Globus pallidus (tissue), 1 donor: ENCODE results near the gene HYI.
"Not testable (repeated sequence)": the region's sequence is repeated elsewhere in the genome, so short reads cannot be mapped to it uniquely, and the experiment has no call there.

ENCODE experiments used
- DNase-seq: peaks from one replicate; pipeline ENCODE4 v3.0.0-alpha.2; 2015; ENCODE audit warnings: low spot score

HYI gene

DNA sequence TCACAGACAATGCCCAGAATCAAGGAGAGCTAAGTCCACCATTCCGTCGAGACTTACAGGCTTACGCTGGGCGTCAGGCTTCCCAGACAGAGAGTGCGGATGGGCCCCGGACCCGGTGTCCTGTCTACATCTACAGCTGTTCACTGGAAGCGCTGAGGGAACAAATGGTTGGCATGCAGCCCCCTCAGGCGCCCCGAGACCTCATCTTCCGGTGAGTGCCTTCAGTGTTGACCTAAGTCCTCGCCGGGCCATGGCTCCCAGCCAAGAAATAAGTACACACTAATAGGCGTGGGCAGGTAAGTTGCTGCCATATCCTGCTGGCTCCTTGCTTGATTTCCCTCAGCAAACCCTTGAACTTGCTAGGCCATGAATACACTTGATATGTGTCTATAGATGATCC, 26.2 kb downstream of the HYI start:
- DNase-seq = no peak

DNA sequence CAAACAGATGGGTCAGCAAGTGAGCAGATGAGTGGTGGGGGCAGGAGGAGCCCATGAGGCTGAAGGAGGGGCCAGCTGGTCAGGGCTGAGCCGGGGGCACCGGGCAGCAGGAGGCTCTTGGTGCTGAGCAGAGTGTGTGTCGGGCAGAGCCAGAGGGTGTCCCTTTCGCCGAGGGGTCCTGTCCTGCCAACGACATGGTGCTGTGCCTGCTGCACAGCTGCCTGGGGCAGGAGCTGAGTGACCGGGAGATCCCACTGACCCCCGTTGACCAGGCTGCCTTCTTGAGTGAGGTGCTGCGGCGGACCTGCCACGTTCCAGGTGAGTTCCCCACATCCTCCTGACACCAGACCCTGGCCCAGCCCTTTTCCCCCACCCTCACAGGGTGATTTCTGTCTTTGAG, 27.5 kb downstream of the HYI start:
- no peak for DNase-seq

DNA sequence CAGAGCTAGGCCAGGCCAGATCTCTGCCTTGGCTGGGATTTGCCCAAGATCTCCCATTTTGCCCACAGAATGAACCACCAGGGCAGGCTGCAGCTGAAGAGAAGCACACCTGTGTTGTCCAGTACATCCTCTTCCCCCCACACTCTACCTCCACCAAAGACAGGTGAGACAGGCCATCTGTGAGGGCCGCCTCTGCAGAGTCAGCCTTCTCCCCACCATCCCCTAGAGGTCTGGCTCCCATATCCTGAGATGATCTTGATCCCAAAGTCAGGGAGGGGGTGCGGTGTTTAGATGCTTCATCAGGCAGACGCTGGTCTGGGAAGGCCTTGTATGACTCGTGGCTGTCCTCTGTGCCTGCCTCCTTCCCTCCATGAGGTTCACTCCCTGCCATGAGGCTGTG, 28.7 kb downstream of the HYI start:
- DNase-seq = no peak

DNA sequence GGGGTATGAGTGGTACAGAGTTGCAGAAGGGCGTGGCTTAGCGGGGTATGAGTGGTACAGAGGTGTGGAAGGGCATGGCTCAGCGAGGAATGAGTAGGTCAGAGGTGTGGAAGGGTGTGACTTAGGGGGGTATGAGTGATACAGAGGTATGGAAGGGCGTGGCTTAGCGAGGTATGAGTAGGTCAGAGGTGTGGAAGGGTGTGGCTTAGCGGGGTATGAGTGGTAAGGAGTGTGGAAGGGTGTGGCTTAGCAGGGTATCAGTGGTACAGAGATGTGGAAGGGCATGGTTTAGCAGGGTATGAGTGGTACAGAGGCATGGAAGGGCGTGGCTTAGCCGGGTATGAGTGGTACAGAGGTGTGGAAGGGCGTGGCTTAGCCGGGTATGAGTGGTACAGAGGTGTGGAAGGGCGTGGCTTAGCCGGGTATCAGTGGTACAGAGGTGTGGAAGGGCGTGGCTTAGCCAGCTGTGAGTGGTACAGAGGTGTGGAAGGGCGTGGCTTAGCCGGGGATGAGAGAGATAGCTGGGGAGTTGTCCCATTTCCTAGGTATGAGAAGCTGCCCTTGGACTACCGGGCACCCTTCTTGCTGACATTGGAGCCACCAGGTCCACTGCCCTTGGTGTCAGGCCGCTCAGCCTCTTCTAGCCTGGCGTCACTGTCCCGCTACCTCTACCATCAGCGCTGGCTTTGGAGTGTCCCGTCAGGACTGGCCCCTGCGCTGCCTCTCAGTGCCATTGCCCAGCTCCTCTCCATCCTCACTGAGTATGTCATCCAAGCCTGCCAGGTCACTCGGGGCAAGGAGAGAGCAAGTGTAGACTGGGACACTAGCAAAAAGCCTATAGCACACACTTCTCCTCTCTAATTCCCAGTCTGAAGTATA, 29.8 kb downstream of the HYI start:
- DNase-seq = no peak

DNA sequence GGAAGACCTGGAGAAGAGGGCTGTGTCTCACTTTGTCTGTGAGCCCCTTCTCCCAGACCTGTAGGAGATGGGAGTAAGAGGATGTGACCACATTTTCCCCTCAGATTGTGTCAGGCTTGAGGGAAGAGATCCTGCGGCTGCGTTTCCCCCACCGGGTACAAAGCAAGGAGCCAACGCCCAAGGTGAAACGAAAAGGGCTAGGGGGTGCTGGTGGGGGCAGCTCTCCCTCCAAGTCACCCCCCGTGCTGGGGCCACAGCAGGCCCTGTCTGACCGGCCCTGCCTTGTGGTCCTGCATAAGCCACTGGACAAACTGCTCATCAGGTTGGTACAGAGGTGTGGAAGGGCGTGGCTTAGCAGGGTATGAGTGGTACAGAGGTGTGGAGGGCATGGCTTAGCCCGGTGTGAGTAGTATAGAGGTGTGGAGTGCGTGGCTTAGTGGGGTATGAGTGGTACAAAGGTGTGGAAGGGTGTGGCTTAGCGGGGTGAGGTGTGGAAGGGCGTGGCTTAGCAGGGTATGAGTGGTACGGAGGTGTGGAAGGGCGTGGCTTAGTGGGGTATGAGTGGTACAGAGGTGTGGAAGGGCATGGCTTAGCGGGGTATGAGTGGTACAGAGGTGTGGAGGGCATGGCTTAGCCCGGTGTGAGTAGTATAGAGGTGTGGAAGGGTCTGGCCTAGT, 30.6 kb downstream of the HYI start:
- no peak for DNase-seq

DNA sequence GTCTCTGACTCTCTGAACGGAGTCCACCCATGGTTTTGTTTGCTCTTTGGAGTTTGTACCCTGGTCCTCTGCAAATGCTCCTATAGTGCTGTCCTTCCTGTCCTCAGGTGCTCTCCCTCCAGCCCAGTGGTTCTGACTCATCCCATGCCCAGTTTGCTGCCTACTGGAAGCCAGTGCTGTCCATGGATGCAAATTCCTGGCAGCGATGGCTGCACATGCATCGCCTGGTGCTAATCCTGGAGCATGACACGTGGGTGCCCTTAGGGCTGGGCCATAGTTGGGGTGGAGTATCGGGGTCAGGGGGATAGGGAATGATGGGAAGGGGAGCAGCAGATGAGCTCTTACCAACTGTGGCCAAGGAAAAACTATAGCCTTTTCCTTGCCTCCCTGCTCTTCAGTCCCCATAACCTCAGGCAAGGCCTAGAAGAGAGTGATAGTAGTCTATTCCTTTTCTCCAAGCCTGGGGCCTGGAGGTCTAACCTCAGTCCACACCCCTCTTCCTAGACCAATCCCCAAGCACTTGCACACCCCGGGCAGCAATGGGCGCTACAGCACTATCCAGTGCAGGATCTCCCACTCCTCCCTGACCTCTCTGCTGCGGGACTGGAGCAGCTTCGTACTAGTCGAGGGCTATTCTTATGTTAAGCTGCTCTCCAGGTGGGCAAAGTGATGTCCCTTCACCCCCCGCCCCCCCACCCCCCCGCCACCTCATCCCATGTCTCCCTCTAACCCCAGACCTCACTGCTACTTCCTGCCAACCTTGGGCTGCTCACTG, 31.6 kb downstream of the HYI start:
- no peak for DNase-seq

DNA sequence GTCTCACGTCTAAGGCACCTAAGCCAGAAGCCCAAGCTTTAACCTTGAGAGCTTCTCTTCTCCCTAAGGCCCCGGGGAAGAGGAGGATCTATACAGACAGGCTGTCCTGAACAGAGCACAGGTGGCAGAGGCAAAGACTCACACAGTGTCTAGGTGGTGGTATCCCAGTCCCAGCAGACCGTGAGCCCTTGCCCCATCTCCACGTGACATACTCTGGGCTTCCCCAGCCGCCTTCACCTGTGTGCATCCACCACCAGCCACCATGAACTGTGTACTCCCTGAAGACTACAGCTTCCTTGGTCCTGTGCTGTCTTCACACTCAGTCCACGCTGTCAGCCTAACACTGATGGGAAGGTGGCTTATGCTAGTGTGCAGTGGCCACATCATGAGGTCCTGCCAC, 32.3 kb downstream of the HYI start:
- DNase-seq = no peak

DNA sequence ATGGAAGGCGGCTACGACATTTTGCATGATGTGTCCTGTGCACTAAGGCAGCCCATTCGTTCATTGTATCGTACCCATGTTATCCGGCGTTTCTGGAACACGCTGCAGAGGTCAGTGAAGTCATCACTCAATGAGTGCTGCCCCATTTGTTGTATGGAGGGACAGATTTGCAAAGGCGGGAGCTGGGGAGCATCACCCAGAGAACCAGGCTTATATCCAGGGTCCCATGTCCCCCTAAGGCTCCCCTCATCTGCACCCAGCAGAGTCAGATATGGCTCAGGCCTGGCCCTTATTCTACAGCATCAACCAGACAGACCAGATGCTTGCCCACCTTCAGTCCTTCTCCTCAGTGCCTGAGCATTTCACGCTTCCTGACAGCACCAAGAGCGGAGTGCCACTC, 32.9 kb downstream of the HYI start:
- no peak for DNase-seq

DNA sequence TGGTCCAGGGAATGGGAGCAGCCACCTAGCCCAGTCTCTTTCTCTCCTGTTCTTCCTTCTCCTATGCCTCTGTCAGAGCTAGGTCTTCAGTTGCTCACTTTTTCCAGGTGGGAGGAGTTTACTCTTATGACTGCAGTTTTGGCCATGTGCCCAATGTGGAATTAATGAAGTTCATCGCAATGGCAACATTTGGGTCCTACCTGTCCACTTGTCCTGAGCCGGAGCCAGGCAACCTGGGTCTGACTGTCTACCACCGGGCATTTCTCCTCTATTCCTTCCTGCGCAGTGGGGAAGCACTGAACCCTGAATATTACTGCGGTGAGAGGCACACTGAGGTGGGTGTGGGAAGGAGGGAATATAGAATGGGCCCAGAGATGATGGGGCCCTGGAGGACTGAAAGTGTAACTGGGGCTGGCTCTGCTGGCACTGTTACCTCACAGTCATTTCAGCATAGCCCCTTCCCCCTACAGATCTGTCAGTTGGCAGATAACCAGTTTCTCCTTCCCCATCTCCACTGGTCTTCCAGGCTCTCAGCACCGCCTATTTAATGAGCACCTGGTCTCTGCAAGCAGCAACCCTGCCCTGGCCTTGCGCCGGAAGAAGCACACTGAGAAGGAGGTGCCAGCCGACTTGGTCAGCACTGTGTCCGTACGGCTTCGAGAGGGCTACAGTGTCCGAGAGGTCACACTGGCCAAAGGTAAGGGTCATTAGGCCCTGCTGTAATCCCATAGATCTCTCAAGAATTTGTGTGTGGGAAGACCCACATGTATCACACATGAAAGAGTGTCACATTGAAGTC, 33.9 kb downstream of the HYI start:
- DNase-seq = no peak

DNA sequence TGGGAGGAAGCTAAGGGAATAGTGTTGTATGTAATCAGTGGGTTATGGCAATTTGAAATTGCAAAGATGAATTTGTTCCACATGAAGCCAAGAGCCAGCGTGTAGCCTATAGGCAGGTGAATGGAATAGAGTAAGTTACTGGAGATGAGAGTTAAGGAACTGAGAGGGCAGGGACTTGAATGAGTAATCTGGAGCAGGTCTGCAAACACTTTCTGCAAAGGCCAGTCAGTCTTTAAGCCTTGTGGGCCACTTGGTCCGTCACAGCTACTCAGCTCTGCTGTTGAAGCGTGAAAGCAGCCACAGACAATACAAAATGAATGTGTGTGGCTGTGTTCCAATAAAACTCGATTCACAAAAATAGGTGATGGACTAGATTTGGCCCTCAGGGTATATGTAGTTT, 34.9 kb downstream of the HYI start:
- DNase-seq = no peak

DNA sequence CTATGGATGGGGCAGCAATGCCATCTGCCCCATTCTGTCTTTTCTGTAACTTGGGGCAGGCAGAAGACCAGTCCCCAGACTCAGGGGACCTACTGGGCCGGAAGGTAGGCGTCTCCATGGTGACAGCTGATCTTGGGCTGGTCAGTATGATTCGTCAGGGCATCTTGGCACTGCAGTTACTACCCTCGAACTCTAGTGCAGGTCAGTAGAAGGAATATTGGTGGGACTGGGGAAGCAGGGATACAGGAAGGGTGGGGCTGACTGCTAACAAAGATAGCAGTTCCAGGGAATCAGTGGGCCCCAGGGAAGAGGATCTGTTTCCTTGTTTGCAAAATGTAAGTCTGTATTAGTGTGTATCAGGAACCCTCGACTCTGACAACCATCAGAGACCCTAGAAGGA, 37.8 kb downstream of the HYI start:
- DNase-seq = no peak

DNA sequence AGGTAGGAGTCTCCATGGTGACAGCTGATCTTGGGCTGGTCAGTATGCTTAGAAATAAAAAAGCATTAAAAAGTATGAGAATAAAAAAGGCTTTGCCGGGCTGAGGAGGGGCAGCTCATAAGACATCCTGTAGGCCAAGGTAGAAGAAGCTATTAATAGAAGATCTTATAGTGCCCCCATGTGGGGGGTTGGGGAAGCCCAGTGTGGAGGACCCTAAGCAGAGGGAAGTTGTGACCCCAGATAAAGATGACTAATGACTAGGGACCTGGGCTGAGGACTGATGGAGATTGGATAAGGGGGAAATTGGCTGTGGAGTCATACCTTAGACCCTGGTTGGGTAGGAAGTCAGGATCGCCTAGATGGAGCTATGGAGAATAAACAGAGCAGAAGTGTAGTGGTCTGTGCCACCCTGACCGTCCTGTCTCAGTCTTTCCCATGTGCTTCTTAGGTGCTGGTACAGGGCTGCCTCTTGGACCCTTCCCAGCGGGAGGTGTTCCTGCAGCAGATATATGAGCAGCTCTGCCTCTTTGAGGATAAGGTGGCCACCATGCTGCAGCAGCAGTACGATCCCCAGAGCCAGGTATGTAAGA, 39.0 kb downstream of the HYI start:
- peak; percentile 47 for DNase-seq

DNA sequence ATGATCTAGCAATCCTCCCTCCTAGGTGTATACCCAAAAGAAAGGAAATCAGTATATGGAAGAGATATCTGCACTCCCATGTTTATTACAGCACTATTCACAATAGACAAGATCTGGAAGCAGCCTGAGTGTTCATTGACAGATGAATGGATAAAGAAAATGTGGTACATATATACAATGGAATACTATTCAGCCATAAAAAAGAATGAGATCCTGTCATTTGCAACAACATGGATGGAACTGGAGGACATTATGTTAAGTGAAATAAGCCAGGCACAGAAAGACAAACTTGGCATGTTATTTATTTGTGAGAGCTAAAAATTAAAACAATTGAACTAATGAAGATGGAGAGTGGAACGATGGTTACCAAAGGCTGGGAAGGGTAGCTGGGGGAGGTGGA, 40.3 kb downstream of the HYI start:
- not testable (repeated sequence) for DNase-seq

DNA sequence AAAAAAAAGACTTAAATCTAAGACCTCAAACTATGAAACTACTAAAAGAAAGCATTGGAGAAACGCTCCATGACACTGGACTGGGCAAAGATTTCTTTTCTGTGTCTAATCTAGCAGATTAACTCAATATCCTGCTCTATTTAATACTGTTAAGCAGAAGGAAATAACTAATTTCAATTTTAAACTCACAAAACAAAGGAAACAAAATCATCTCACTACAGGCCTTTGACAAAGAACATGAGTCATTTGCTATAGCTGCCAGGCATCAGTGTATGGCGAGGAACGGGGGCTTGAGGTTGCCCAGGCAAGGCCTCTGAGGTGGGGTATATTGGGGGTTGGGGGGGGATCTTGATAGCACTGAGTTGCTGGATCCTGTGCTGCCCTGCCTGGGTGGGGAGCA, 43.2 kb downstream of the HYI start:
- no peak for DNase-seq

DNA sequence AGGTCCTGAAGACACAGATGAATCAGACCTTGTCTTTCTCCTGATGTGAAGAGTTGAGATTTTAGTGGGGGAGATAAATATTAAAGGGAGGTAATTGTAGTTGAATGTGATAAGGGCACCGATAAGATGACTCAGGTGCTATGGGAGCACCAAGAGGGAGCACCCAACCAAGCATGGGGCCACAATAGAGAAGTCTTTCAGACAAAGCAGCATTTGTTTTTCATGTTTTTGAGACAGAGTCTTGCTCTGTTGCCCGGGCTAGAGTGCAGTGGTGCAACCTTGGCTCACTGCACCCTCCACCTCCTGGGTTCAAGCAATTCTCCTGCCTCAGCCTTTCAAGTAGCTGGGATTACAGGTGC, 47.9 kb downstream of the HYI start:
- no peak for DNase-seq

DNA sequence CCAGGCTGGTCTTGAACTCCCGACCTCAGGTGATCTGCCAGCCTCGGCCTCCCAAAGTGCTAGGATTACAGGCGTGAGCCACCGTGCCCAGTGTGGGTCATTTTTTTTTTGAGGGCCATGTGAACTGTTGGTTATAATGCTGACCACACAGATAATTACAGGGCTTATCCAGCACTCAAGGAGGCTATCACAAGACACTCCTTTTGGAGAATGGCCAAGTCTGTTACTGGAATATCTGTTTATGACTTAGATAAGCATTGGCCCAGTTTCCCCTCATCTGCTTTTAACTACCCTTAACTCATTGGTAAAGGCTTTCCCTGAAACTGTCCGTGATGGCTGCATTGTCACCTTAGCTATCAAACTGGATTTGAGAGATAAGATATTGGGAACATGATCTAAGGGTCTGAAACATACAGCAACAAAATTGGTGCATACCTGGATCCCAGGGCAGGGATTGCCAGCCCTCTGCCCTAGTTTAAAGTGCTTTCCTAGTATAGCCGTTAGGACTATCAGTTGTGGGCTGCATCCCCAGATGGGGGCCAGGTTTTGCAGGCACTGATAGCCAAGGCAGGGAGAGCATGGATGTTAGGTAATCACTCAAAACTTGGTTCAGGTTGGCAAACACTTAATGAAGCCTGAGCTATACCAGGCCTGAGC, 48.4 kb downstream of the HYI start:
- DNase-seq = no peak

DNA sequence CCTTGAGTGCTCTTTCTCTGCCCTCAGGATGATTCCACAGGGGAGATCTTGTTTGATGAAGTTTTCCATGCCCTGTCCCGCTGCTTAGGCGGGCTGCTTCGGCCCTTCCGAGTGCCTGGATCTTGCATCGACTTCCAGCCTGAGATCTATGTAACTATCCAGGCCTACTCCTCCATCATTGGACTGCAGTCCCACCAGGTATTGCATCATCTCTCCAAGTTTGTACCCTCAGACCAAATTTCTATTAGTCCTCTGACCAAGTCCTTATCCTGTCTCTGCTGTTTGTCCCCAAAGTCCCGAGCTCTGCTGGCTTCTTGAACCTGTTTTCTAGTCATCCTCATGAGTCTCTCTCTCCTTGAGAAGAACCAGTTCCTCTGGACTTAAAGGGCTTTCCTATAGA, 49.4 kb downstream of the HYI start:
- DNase-seq = no peak

DNA sequence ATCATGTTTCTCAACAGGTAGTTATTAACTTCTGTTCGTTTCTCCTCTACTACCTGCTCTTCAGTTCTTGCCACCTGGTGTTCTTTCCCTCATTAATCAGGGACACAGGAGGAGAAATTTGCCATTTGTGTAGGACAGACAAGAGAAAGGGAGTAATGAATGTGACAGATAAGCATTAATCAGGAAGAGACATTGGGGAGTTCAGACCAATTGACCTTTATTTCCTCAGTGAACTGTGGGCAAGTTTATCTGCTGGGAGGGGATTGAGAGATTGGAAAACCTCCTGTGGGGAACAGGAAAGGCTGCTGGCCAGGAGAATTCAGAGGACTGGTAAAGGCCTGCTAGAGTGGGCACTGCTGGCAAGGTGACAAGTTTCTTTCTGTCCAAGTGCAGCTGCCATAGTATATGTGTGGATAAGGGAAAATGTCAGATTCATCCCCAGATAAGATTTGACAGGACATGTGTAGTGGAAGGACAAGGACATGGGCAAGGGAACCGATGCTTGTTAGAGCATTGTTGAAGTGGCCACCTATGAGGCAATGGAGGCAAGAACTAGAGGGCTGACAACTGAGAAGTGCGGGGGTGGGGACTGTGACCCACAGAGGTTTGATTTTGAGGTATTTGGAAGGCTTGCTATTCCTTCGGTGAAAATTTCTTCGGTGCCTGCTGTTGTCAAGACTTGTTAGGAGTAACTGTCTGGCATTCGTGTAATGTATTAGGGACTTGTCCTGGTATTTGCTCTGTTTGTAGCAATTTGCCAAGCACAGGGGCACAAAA, 51.5 kb downstream of the HYI start:
- DNase-seq = no peak
